ENCODE measurements around the gene TXNIP. TPM values are rescaled to one million over a fixed set of nuclear protein-coding genes. Genes with fewer than 3 reads are reported as not detected.

TXNIP gene
- total and polyA plus RNA-seq, 7 donors = 887 to 2,747 (median 1,577) TPM

DNA sequence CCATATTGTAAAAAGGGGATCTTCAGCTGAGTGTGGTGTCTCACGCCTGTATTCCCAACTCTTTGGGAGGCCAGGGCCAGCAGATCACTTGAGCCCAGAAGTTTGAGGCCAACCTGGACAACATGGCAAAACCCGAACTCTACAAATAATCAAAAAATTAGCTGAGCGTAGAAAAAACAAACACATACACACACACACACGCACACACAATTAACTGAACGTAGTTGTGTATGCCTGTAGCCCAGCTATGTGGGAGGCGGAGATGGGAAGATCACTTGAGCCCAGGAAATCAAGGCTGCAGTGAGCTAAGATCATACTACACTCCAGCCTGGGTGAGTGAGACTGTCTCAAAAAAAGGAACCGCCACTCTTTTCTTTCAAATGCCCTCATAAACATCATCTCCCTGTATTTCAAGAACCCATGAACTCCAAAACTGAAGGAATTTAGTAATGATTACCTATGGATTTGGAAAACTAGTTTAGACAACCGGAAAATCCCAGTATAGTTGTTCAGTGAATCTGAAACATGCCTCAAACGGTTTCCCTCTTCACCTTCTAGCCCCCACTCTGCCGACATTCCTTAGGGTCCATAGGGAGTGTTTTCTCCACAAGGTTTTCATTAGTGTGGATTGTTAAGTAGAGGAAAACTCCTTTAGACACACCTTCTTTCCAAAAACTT, 4.5 kb downstream of the TXNIP start:
- Histone ChIP-seq H3K9me3 (no peaks in the 10 kb centered on the region), H3K36me3 (ENCODE audit: insufficient read depth in 1 of 2, low read depth in 1 of 2) (peaks cover 24 to 39% of the 10 kb centered on the region in 2 donors), H3K27me3 (ENCODE audit: insufficient read depth in 3 of 3, low read length in 2 of 3) (no peaks in the 10 kb centered on the region), H3K4me3 (peak overlapping the region; percentile 80), H3K27ac (peak overlapping the region; percentile 98), H3K4me1 (peaks cover 10% of the 10 kb centered on the region)
- WGBS, 3 donors = 16 to 31% (median 20%) methylated on average over 10 of the region's 10 CpGs
- DNase-seq (peak; percentile 36 to 67), ATAC-seq (peak; percentile 21 to 31 (median 29))
- intact Hi-C loops (cut with DNase I) = no loop called here
- TF ChIP-seq CTCF (IDR thresholded peaks at IDR 0.05) = no peak

DNA sequence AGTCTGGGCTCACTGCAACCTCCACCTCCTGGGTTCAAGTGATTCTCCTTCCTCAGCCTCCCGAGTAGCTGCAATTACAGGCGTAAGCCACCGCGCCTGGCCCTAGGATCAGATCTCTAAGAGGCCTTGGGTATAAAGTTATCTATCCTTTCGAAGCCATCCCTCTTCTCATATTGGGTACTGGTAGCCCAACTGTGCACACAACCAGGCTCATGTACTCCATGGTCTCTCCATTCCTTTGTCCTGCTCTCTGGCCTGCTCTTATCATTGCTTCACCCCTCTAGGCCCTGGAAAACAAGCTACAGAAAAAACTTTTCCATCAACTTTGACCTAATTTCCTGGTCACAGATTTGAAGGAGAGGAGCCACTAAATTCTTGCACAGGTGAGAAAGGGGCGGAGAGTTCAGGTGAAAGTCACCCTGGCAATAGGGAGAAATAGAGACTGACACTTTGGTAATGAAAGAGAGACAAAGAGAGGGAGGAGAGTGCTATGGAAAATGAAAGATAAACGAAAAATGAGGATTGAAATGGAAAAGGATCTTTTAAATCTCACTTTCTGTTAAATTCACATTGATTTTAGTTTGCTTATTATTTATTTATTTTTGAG, 6.0 kb downstream of the TXNIP start:
- Histone ChIP-seq H3K27ac (peak overlapping the region; percentile 98), H3K4me1 (peaks cover 22% of the 10 kb centered on the region)
- intact Hi-C loops (cut with DNase I) = no loop called here

GRCh38 chr1:145988773-145989172, 7.6 kb downstream of the TXNIP start:
- Histone ChIP-seq H3K4me3 (no peak overlapping the region), H3K9me3 (no peaks in the 10 kb centered on the region), H3K27ac (peak overlapping the region; percentile 98), H3K4me1 (peaks cover 37% of the 10 kb centered on the region), H3K27me3 (ENCODE audit: insufficient read depth in 3 of 3, low read length in 2 of 3) (no peaks in the 10 kb centered on the region), H3K36me3 (ENCODE audit: insufficient read depth in 1 of 2, low read depth in 1 of 2) (peaks cover 7 to 14% of the 10 kb centered on the region in 2 donors)
- no peak for TF ChIP-seq CTCF (IDR thresholded peaks at IDR 0.05)
- no peak for DNase-seq
- ATAC-seq = no peak
- 62 to 72% (median 66%) methylated on average over 5 of the region's 5 CpGs for WGBS, 3 donors
- intact Hi-C loops (cut with DNase I) = no loop called here

More for the DNA sequence above, 6.0 kb downstream of the TXNIP start:
- H3K9me3 ChIP-seq = no peaks in the 10 kb centered on the region
- WGBS, 3 donors = 34 to 60% (median 35%) methylated on average over 7 of the region's 7 CpGs
- ATAC-seq (peak; percentile 18 to 26 (median 21)), DNase-seq (peak; percentile 59 to 81)
- H3K36me3 ChIP-seq (ENCODE audit: insufficient read depth in 1 of 2, low read depth in 1 of 2) = peaks cover 21 to 30% of the 10 kb centered on the region in 2 donors
- no peaks in the 10 kb centered on the region for H3K27me3 ChIP-seq (ENCODE audit: insufficient read depth in 3 of 3, low read length in 2 of 3)
- H3K4me3 ChIP-seq = no peak overlapping the region
- TF ChIP-seq CTCF (IDR thresholded peaks at IDR 0.05) = no peak

- DNase-seq (peak in 1 of 2 donors; percentile 28), ATAC-seq (no peak)
- 94 to 100% (median 96%) methylated on average over 1 of the region's 1 CpG for WGBS, 3 donors
- no peaks in the 10 kb centered on the region for H3K27me3 ChIP-seq (ENCODE audit: insufficient read depth in 3 of 3, low read length in 2 of 3)
- no peak overlapping the region for H3K4me3 ChIP-seq
- H3K27ac ChIP-seq = peak overlapping the region; percentile 98
- no peaks in the 10 kb centered on the region for H3K9me3 ChIP-seq
- intact Hi-C loops (cut with DNase I) = no loop called here
- H3K4me1 ChIP-seq = peaks cover 39% of the 10 kb centered on the region
- H3K36me3 ChIP-seq (ENCODE audit: insufficient read depth in 1 of 2, low read depth in 1 of 2) = peaks cover 0 to 6% of the 10 kb centered on the region in 2 donors
- TF ChIP-seq CTCF (IDR thresholded peaks at IDR 0.05) = no peak
Observed at GRCh38 chr1:145987926-145988325, 8.5 kb downstream of the TXNIP start.

Measured in psoas muscle (tissue), 8 donors.